NB4 (cell line): Measurements from ENCODE around the gene VAV3.

Experiments
- DNase-seq: peaks from one replicate; pipeline ENCODE4 v3.0.0; 2010; ENCODE audit warnings: low read depth
- H3K4me3 ChIP-seq: one replicate; pipeline ENCODE4 v1.5.1; 2011; ENCODE audit warnings: mild to moderate bottlenecking, low read depth, low read length, moderate library complexity
- CTCF ChIP-seq: IDR thresholded peaks from one replicate; pipeline ENCODE4 v1.5.1; 2012; ENCODE audit warnings: low read depth, low read length
- MAX ChIP-seq: IDR thresholded peaks from 2 replicates; pipeline ENCODE4 v1.6.1; 2011; ENCODE audit warnings: low read depth, low read length
- MYC ChIP-seq: IDR thresholded peaks from 2 replicates; pipeline ENCODE4 v1.6.1; 2011; ENCODE audit warnings: low read depth, low read length
- POLR2A ChIP-seq: IDR thresholded peaks from 2 replicates; pipeline ENCODE4 v1.6.1; 2011; ENCODE audit warnings: mild to moderate bottlenecking; ENCODE audit not compliant: insufficient read length; ENCODE audit errors: extremely low read depth

VAV3 gene

GRCh38 chr1:107679411-107679953, 285.5 kb downstream of the VAV3 start:
- TF ChIP-seq MAX: no peak
- no peak for TF ChIP-seq MYC
- no peak for TF ChIP-seq CTCF
- no peak for TF ChIP-seq POLR2A
- DNase-seq: no peak
- no peak overlapping the region for H3K4me3 ChIP-seq

- no peak for DNase-seq
- no peak overlapping the region for H3K4me3 ChIP-seq
- TF ChIP-seq MYC (no peak), CTCF (no peak), MAX (no peak), POLR2A (no peak)
These were observed 286.0 kb downstream of the VAV3 start for GRCh38 chr1:107678993-107679392.

GRCh38 chr1:107677697-107678096, 287.3 kb downstream of the VAV3 start:
- H3K4me3 ChIP-seq: no peak overlapping the region
- no peak for DNase-seq
- TF ChIP-seq CTCF (no peak), MYC (no peak), POLR2A (no peak)

GRCh38 chr1:107674486-107674885, 290.5 kb downstream of the VAV3 start:
- no peak overlapping the region for H3K4me3 ChIP-seq
- TF ChIP-seq POLR2A (no peak), MYC (no peak), MAX (no peak), CTCF (no peak)
- no peak for DNase-seq

GRCh38 chr1:107673006-107673405, 292.0 kb downstream of the VAV3 start:
- TF ChIP-seq MYC: no peak
- no peak for TF ChIP-seq CTCF
- no peak for TF ChIP-seq POLR2A
- TF ChIP-seq MAX: no peak
- H3K4me3 ChIP-seq: no peak overlapping the region
- no peak for DNase-seq

GRCh38 chr1:107670397-107671040, 294.5 kb downstream of the VAV3 start:
- DNase-seq: no peak
- no peak overlapping the region for H3K4me3 ChIP-seq
- TF ChIP-seq POLR2A (no peak), MAX (no peak), MYC (no peak), CTCF (no peak)
